K562 (cell line): ENCODE data around the gene MEX3D.

Source experiments
- FOS ChIP-seq: IDR thresholded peaks from 3 replicates; pipeline ENCODE4 v1.6.1; 2011; ENCODE audit not compliant: insufficient read length; ENCODE audit errors: extremely low read depth
- JUND ChIP-seq, 2 experiments: IDR thresholded peaks; 2 replicates in 1 of 2; 3 replicates in 1 of 2; pipeline ENCODE4 v1.6.1; 2011; ENCODE audit warnings: borderline replicate concordance in 2 of 2, low read depth in 2 of 2, low read length in 2 of 2, improper control_type of control experiment in 1 of 2, missing biosample characterization in 1 of 2, missing genetic modification characterization in 1 of 2, missing genetic modification reagents in 1 of 2
- RAD51 ChIP-seq: fragments of 450-650 bp; IDR thresholded peaks from 2 replicates; pipeline ENCODE4 v1.7.1; 2016; ENCODE audit warnings: low read depth, mild to moderate bottlenecking, borderline replicate concordance
- TF ChIP-seq, protein P1 (sequence below): sonication (generic); formaldehyde crosslinking; IDR thresholded peaks from 2 replicates; pipeline ENCODE4 v1.5.0; 2020; ENCODE audit warnings: missing genetic modification reagents

DNA sequence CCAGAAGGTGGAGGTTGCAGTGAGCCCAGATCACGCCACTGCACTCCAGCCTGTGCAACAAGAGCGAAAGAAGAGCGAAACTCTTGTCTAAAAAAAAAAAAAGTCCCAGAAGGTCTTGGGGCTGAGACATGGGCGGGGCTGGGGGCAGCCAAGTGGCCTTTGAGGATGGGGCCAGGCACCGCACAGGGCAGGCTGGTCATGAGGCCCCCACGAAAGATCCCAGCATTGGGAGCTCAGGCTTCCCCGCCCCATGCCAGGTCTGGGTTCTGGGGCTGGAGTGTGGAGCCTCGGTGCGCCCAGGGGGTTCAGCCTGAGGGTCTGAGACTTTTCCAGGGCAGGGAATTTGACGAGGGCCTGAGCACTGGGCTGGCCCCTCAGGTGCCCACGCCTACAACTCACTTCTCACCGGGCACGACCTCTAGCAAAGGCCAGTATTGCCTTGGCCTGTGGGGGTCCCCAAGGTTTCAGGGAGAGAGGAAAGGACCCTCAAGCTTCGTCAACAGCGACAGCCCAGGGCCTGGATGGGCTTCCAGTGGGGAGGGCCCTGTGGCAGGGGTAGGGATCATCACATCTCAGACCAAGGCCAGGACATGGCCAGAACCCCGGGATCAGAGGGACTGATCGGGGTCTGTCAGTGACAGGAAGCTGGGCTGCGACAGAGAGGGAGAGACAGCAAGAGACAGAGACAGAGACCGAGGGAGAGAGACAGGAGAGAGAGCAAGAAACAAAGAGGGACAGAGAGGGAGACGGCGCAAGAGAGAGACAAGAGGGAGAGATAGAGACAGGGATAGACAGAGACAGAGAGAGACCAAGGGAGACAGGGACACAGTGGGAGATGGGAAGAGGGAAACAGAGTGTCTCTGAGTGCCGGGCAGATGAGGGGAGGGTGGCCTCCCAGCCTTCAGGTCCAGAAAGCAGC is 7.5 kb upstream of the MEX3D start:
- TF ChIP-seq FOS (no peak), RAD51 (no peak), JUND (IDR thresholded peaks at IDR 0.05; ENCODE audit: borderline replicate concordance, low read depth, low read length) (no peak), JUND (tag; IDR thresholded peaks at IDR 0.05; ENCODE audit: borderline replicate concordance, low read depth, low read length) (no peak)
- TF ChIP-seq, protein P1, sequence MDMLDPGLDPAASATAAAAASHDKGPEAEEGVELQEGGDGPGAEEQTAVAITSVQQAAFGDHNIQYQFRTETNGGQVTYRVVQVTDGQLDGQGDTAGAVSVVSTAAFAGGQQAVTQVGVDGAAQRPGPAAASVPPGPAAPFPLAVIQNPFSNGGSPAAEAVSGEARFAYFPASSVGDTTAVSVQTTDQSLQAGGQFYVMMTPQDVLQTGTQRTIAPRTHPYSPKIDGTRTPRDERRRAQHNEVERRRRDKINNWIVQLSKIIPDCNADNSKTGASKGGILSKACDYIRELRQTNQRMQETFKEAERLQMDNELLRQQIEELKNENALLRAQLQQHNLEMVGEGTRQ, result no peak
